Nephron progenitor cell (in vitro differentiated cells): Measurements from ENCODE around the gene SIGLEC5.

Experiments
- DNase-seq: peaks from one replicate; pipeline ENCODE4 v3.0.0; 2021
- H3K27ac Mint-ChIP-seq: 2 replicates; pipeline ENCODE4 v1.8.0; 2021; ENCODE audit warnings: mild to moderate bottlenecking, moderate library complexity, mixed read lengths
- H3K27me3 Mint-ChIP-seq: 2 replicates; pipeline ENCODE4 v1.8.0; 2021; ENCODE audit warnings: mild to moderate bottlenecking, low read depth, mixed read lengths; ENCODE audit not compliant: poor library complexity
- H3K36me3 Mint-ChIP-seq: 2 replicates; pipeline ENCODE4 v1.8.0; 2021; ENCODE audit warnings: low read depth, mixed read lengths
- H3K4me1 Mint-ChIP-seq: 2 replicates; pipeline ENCODE4 v1.8.0; 2021; ENCODE audit warnings: mixed read lengths
- H3K4me3 Mint-ChIP-seq: 2 replicates; pipeline ENCODE4 v1.8.0; 2021; ENCODE audit warnings: mild to moderate bottlenecking, moderate library complexity, mixed read lengths
- H3K9me3 Mint-ChIP-seq: 2 replicates; pipeline ENCODE4 v1.8.0; 2021; ENCODE audit warnings: mild to moderate bottlenecking, moderate library complexity, mixed read lengths
- TF ChIP-seq, protein P1 (sequence below): fragments of 200-600 bp; sonication (generic); IDR thresholded peaks from 2 replicates; pipeline ENCODE4 v1.5.0; 2021; ENCODE audit warnings: antibody characterized with exemption

SIGLEC5 gene

DNA sequence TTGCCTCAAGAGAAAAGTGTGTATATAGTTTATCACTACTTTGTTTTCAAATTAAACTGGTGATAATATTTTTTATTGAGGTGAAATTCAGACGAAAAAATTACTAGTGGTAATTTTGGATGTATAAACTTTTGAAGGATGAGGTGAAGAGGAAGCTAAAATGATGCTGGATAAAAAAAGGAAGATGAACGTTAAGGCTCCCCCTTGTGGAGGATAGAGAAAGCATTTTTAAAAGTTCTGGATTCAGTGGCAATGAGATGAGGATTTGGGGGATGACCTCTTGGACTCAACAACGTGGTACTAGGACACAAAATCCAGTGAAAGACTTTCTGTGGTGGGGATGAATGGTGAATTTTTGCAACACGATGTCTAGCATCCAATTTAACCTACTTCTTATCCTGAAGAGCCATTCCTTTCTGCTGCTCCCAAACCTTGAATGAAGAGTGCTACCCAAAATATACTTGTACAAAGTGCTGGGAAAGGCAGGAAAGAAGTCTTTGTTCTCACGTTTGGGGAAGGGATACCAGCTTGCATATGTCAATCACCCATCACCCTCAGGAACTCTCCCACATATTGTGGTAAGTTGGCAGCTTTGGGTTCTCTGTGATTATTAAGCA, 7.3 kb upstream of the SIGLEC5 start:
- Mint-ChIP-seq H3K27ac (no peak overlapping the region), H3K4me3 (no peak overlapping the region), H3K4me1 (no peaks in the 10 kb centered on the region), H3K9me3 (peaks cover 75% of the 10 kb centered on the region), H3K36me3 (no peaks in the 10 kb centered on the region), H3K27me3 (no peaks in the 10 kb centered on the region)
- no peak for DNase-seq
- TF ChIP-seq, protein P1, sequence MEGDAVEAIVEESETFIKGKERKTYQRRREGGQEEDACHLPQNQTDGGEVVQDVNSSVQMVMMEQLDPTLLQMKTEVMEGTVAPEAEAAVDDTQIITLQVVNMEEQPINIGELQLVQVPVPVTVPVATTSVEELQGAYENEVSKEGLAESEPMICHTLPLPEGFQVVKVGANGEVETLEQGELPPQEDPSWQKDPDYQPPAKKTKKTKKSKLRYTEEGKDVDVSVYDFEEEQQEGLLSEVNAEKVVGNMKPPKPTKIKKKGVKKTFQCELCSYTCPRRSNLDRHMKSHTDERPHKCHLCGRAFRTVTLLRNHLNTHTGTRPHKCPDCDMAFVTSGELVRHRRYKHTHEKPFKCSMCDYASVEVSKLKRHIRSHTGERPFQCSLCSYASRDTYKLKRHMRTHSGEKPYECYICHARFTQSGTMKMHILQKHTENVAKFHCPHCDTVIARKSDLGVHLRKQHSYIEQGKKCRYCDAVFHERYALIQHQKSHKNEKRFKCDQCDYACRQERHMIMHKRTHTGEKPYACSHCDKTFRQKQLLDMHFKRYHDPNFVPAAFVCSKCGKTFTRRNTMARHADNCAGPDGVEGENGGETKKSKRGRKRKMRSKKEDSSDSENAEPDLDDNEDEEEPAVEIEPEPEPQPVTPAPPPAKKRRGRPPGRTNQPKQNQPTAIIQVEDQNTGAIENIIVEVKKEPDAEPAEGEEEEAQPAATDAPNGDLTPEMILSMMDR = peak; percentile 22

DNA sequence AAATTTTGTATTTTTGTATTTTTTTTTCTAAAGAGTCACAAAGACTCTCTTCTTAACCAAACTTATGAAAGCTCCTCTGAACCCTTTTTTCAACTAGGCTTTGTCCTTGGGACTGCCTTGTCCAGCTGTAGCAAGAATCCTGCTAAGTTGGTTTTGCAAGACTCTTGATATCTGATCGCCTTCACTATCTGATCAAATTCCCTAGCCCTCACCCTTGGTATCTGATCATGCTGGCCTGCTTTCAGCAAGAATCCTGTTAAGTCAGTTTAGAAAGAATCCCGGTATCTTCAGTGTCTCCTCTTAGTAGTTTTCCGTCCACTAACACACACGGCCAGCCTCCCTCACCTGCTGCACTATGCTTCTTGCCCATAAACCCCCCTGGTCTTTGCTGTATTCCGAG, 1.9 kb upstream of the SIGLEC5 start:
- H3K27ac Mint-ChIP-seq = no peak overlapping the region
- no peak for DNase-seq
- H3K4me3 Mint-ChIP-seq = no peak overlapping the region
- H3K4me1 Mint-ChIP-seq = no peaks in the 10 kb centered on the region
- TF ChIP-seq, protein P1 = no peak
- no peaks in the 10 kb centered on the region for H3K36me3 Mint-ChIP-seq
- peaks cover 71% of the 10 kb centered on the region for H3K9me3 Mint-ChIP-seq
- peaks cover 10% of the 10 kb centered on the region for H3K27me3 Mint-ChIP-seq

DNA sequence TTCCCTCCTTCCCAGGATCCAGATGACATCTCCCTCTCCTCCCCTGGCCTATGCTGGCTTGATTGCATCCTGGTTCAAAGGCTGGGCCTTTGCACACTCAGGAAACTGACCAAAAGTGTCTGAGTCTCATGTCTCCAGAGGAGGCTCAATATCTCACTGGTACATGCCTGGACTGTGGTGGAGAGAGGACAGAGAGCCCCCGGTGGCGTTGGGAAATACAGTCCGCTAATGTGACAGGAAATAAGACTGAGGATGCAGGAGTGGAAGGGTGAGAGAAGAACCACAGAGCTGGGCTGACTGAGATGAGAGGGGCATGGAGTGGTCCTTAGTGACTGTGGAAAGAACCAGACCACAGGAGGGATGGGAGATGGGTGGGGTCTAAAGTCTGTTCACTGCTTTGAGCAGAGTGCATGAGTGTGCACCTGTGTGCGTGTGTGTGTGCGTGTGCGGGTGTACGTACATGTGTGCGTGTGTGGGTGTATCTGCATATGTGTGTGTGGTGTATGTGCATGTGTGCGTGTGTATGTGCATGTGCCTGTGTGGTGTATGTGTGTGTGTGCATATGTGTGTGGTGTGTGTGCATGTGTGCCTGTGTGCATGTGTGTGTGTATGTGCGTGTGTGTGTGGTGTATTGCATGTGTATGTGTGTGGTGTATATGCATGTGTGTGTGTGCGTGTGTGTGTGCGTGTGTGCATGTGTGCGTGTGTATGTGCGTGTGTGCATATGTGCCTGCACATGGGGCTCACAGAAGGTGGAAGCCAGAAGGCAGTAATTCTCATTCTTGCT, 1.9 kb downstream of the SIGLEC5 start:
- no peak for DNase-seq
- no peaks in the 10 kb centered on the region for H3K36me3 Mint-ChIP-seq
- TF ChIP-seq, protein P1 = no peak
- peaks cover 78% of the 10 kb centered on the region for H3K9me3 Mint-ChIP-seq
- no peak overlapping the region for H3K4me3 Mint-ChIP-seq
- H3K27me3 Mint-ChIP-seq = peaks cover 16% of the 10 kb centered on the region
- no peaks in the 10 kb centered on the region for H3K4me1 Mint-ChIP-seq
- H3K27ac Mint-ChIP-seq = no peak overlapping the region

DNA sequence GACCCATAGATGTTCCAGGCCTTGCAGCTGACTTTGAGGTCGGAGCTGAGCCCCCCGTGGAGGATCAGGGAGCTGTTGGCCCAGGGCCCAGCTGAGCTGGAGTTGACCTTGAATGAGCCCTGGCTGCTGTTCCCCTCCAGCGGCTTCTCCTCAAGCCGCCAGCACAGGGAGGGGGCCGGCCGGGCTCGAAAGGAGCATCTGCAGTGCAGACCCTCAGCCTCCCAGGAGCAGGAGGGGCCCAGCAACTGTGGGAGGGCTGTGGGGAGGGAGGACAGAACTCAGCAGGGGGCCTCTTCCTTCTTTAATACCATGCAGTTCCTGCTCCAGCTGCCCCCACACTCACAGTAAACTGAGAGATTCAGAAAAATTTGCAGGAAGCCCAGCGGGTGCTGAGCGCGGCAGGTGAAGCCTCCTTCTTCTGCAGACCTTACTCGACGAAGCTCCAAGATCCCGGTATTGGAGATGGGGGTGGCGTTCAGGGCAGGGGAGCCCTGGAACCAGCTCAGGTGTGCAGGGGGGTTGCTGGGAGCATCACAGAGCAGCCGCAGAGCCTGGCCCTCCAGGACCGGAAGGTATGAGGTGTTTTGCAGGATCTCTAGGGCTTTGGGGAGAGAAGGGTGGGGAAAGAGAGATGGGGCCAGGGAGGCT, 2.6 kb downstream of the SIGLEC5 start:
- peaks cover 16% of the 10 kb centered on the region for H3K27me3 Mint-ChIP-seq
- no peak for DNase-seq
- H3K36me3 Mint-ChIP-seq = no peaks in the 10 kb centered on the region
- peaks cover 83% of the 10 kb centered on the region for H3K9me3 Mint-ChIP-seq
- no peaks in the 10 kb centered on the region for H3K4me1 Mint-ChIP-seq
- no peak overlapping the region for H3K27ac Mint-ChIP-seq
- no peak overlapping the region for H3K4me3 Mint-ChIP-seq
- TF ChIP-seq, protein P1 = no peak

DNA sequence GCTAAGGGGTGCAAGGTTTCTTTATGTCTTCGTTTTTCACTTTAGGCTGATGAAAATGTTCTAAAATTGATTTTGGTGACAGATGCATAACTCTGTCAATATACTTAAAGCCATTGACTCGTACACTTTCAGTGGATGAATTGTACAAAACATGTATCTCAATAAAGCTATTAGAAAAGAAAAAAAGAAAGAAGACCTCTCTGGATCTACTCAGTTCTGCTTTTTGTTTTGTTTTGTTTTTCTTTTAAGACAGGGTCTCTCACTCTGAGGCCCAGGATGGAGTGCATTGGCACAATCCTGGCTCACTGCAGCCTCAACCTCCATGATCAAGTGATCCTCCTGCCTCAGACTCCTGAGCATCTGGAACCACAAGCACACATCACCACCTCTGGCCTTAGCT, 3.5 kb downstream of the SIGLEC5 start:
- Mint-ChIP-seq H3K4me3 (no peak overlapping the region), H3K9me3 (peaks cover 79% of the 10 kb centered on the region), H3K27ac (no peak overlapping the region), H3K36me3 (no peaks in the 10 kb centered on the region), H3K4me1 (no peaks in the 10 kb centered on the region), H3K27me3 (peaks cover 15% of the 10 kb centered on the region)
- no peak for DNase-seq
- TF ChIP-seq, protein P1 = no peak
